Neuronal stem cell (in vitro differentiated cells): Measurements from ENCODE around the gene GBP7.

Experiments
- DNase-seq: peaks from one replicate; pipeline ENCODE4 v3.0.0-alpha.2; 2013; ENCODE audit warnings: low spot score
- H2AFZ ChIP-seq: one replicate; pipeline ENCODE4 v1.6.1; 2013; ENCODE audit warnings: mild to moderate bottlenecking, low read length, inconsistent platforms
- H2AK5ac ChIP-seq: 2 replicates; pipeline ENCODE4 v1.6.1; 2013; ENCODE audit warnings: low read depth, mild to moderate bottlenecking, inconsistent platforms, low read length, moderate library complexity, mixed read lengths
- H2BK120ac ChIP-seq: 2 replicates; pipeline ENCODE4 v1.6.1; 2013; ENCODE audit warnings: low read depth, mild to moderate bottlenecking, inconsistent platforms, low read length, moderate library complexity, mixed read lengths
- H2BK12ac ChIP-seq: one replicate; pipeline ENCODE4 v1.6.1; 2013; ENCODE audit warnings: low read length, inconsistent platforms
- H2BK15ac ChIP-seq: 2 replicates; pipeline ENCODE4 v1.6.1; 2013; ENCODE audit warnings: mild to moderate bottlenecking, low read length, inconsistent platforms, mixed read lengths
- H2BK5ac ChIP-seq: one replicate; pipeline ENCODE4 v1.6.1; 2013; ENCODE audit warnings: inconsistent platforms, mild to moderate bottlenecking, low read length, moderate library complexity
- H3K14ac ChIP-seq: one replicate; pipeline ENCODE4 v1.6.1; 2013; ENCODE audit warnings: low read length, inconsistent platforms
- H3K18ac ChIP-seq: 2 replicates; pipeline ENCODE4 v1.6.1; 2013; ENCODE audit warnings: low read length, inconsistent platforms
- H3K23ac ChIP-seq: 2 replicates; pipeline ENCODE4 v1.6.1; 2013; ENCODE audit warnings: low read depth, mild to moderate bottlenecking, mixed read lengths, low read length, inconsistent platforms; ENCODE audit not compliant: poor library complexity
- H3K27ac ChIP-seq: replicated peaks from 3 replicates; pipeline ENCODE4 v1.5.1; 2013; ENCODE audit warnings: low read length, inconsistent platforms
- H3K27me3 ChIP-seq, 3 experiments: 2 replicates each; pipeline ENCODE4 v1.6.1; 2013; ENCODE audit warnings: low read length in 3 of 3, mild to moderate bottlenecking in 2 of 3, inconsistent platforms in 1 of 3, low read depth in 1 of 3, mixed read lengths in 1 of 3, moderate library complexity in 1 of 3; ENCODE audit not compliant: control insufficient read depth in 3 of 3, insufficient read depth in 3 of 3
- H3K36me3 ChIP-seq, 2 donors: replicated peaks in 1 of 2; 2 replicates each; pipeline ENCODE4 v1.6.1; 2013; ENCODE audit warnings: low read length in 2 of 2; ENCODE audit not compliant: control insufficient read depth in 2 of 2, insufficient read depth in 2 of 2
- H3K4ac ChIP-seq: 2 replicates; pipeline ENCODE4 v1.6.1; 2013; ENCODE audit warnings: inconsistent platforms, mild to moderate bottlenecking, low read length, moderate library complexity
- H3K4me1 ChIP-seq, 2 donors: 1 replicate in 1 of 2; 2 replicates in 1 of 2; pipeline ENCODE4 v1.6.1; 2013; ENCODE audit warnings: low read length in 2 of 2, low read depth in 1 of 2; ENCODE audit not compliant: control insufficient read depth in 2 of 2, insufficient read depth in 1 of 2
- H3K4me2 ChIP-seq: one replicate; pipeline ENCODE4 v1.6.1; 2013; ENCODE audit warnings: mild to moderate bottlenecking, low read length, inconsistent platforms; ENCODE audit not compliant: insufficient read depth, poor library complexity, severe bottlenecking
- H3K4me3 ChIP-seq, 2 donors: 2 replicates each; pipeline ENCODE4 v1.5.1; 2013; ENCODE audit warnings: low read length in 2 of 2, mild to moderate bottlenecking in 2 of 2, inconsistent platforms in 1 of 2, moderate library complexity in 1 of 2
- H3K79me1 ChIP-seq: one replicate; pipeline ENCODE4 v1.6.1; 2013; ENCODE audit warnings: low read depth, mild to moderate bottlenecking, inconsistent platforms, low read length, moderate library complexity
- H3K9ac ChIP-seq: one replicate; pipeline ENCODE4 v1.6.1; 2013; ENCODE audit warnings: mild to moderate bottlenecking, low read depth, low read length, inconsistent platforms; ENCODE audit not compliant: poor library complexity
- H3K9me3 ChIP-seq, 2 donors: replicated peaks in 1 of 2; 2 replicates each; pipeline versions ENCODE3 to v1.6.1; 2013; ENCODE audit warnings: low read length in 2 of 2, mild to moderate bottlenecking in 2 of 2, inconsistent platforms in 1 of 2, low read depth in 1 of 2, mixed read lengths in 1 of 2, moderate library complexity in 1 of 2; ENCODE audit not compliant: control insufficient read depth in 2 of 2, insufficient read depth in 1 of 2
- H4K8ac ChIP-seq: one replicate; pipeline ENCODE4 v1.6.1; 2013; ENCODE audit warnings: low read depth, mild to moderate bottlenecking, inconsistent platforms, low read length, moderate library complexity
- H4K91ac ChIP-seq: one replicate; pipeline ENCODE4 v1.6.1; 2013; ENCODE audit warnings: low read length, low read depth, mild to moderate bottlenecking, inconsistent platforms; ENCODE audit not compliant: poor library complexity
- WGBS, 2 donors: extraction: QIAGEN DNeasy Blood & Tissue Kit; methylation state at CpG; one replicate each; pipeline ENCODE4 v1.1.7; 2013; ENCODE audit warnings: missing lambda C conversion rate in 2 of 2, mixed read lengths in 1 of 2; ENCODE audit not compliant: insufficient read length in 2 of 2, insufficient replicate concordance in 1 of 2; ENCODE audit errors: extremely low coverage in 2 of 2; 5-methylcytosine and 5-hydroxymethylcytosine counted together

Gene GBP7

DNA sequence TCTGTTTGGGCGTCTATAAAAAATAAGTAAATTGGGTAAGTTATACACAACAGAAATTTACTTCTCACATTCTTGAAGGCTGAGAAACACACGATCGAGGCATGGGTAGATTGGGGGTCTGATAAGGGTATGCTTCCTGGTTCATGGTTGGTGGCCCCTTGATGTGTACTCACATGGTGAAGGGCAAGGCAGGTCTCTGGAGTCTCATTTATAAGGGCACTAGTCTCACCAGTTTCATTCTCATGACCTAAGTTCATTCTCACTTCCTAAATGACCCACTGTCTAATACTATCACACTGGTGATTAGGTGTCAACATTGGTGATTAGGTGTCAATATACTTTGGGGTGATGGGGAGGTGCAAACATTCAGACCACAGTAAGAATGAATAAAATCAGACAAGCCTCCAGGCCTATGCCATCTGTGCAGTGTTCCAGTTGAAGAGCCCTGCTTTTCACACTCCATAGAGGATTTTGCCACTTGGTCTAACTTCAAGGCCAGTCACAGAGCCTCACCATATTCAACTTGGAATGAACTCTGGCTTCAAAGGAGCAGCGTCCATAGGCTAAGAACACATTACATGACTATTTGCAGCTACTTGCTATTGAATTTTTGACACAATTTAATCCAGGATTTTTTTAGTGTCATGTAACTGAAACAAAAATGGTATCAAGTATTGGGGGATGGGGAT, 25.4 kb upstream of the GBP7 start:
- no peak overlapping the region for H3K14ac ChIP-seq
- no peak overlapping the region for H3K4ac ChIP-seq
- no peak overlapping the region for H2BK15ac ChIP-seq
- H3K18ac ChIP-seq, result no peak overlapping the region
- no peaks in the 10 kb centered on the region for H3K27me3 ChIP-seq
- no peak overlapping the region for H4K8ac ChIP-seq
- no peaks in the 10 kb centered on the region for H3K36me3 ChIP-seq
- H2AFZ ChIP-seq, result no peak overlapping the region
- no peak overlapping the region for H3K27ac ChIP-seq
- no peak overlapping the region for H4K91ac ChIP-seq
- no peaks in the 10 kb centered on the region for H3K4me1 ChIP-seq
- no peak overlapping the region for H2AK5ac ChIP-seq
- H3K9ac ChIP-seq, result no peak overlapping the region
- H2BK120ac ChIP-seq, result no peak overlapping the region
- no peak overlapping the region for H2BK12ac ChIP-seq
- no CpG with 5 or more reads among the region's 4 CpGs for WGBS, 2 donors
- no peak overlapping the region for H3K4me3 ChIP-seq
- no peaks in the 10 kb centered on the region for H3K79me1 ChIP-seq
- H2BK5ac ChIP-seq, result no peak overlapping the region
- H3K9me3 ChIP-seq, result peaks cover 0 to 5% of the 10 kb centered on the region in 2 donors
- no peak for DNase-seq
- no peak overlapping the region for H3K23ac ChIP-seq
- no peak overlapping the region for H3K4me2 ChIP-seq

DNA sequence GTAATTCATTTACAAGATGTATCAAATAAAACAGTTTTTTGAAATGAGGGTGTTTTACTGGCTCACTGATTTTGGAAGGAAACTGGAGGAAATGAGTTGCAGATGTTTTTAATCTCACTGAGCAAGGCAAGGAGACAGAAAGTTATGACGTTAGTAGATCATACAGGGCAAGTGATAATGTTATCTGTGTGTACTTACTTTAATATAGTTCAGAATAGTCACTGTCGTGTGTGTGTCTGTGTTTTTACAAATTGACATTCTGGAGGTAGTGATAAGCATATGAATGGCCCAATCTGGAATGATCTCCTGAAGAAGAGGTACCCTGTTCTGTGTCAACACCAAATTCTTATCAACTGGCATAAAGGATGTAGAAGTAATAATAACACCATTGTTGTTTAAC, 24.9 kb upstream of the GBP7 start:
- H3K4me3 ChIP-seq, result no peak overlapping the region
- H3K14ac ChIP-seq, result no peak overlapping the region
- H2BK120ac ChIP-seq, result no peak overlapping the region
- no CpG with 5 or more reads among the region's 2 CpGs for WGBS, 2 donors
- no peak overlapping the region for H4K91ac ChIP-seq
- no peak overlapping the region for H3K27ac ChIP-seq
- H3K4ac ChIP-seq, result no peak overlapping the region
- H3K4me1 ChIP-seq, result no peaks in the 10 kb centered on the region
- no peaks in the 10 kb centered on the region for H3K79me1 ChIP-seq
- H3K9ac ChIP-seq, result no peak overlapping the region
- H2BK15ac ChIP-seq, result no peak overlapping the region
- H3K9me3 ChIP-seq, result peaks cover 0 to 5% of the 10 kb centered on the region in 2 donors
- no peak overlapping the region for H2AFZ ChIP-seq
- no peaks in the 10 kb centered on the region for H3K36me3 ChIP-seq
- no peak overlapping the region for H2BK5ac ChIP-seq
- no peak overlapping the region for H4K8ac ChIP-seq
- H3K4me2 ChIP-seq, result no peak overlapping the region
- H3K23ac ChIP-seq, result no peak overlapping the region
- H3K27me3 ChIP-seq, result no peaks in the 10 kb centered on the region
- no peak for DNase-seq
- H2AK5ac ChIP-seq, result no peak overlapping the region
- H3K18ac ChIP-seq, result no peak overlapping the region
- H2BK12ac ChIP-seq, result no peak overlapping the region

DNA sequence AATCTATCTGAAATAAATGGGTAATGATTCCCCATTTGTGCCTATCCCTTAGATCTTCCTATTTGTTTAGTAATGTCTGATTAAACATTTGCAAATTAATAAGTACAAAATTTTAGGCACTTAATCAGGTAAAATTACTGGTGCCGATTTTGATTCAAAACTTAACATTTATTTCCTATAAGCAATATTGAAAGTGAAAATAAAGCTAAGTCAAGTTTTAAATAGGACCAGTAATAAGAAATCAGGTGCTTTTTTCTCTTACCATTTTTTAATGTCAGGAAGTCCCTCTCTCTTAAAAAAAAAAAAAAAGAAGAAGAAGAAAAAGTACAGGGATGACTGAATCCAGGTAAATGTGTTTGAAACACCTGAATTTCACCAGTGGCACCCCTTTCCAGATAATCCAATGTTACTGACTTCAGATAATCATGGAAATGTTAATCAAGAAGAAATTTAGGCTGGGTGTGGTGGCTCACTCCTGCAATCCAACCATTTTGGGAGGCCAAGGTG, 23.8 kb upstream of the GBP7 start:
- no peak overlapping the region for H2BK5ac ChIP-seq
- no peak overlapping the region for H3K14ac ChIP-seq
- no peak overlapping the region for H3K9ac ChIP-seq
- H3K4me3 ChIP-seq, result no peak overlapping the region
- H2AK5ac ChIP-seq, result no peak overlapping the region
- no peaks in the 10 kb centered on the region for H3K36me3 ChIP-seq
- no peaks in the 10 kb centered on the region for H3K4me1 ChIP-seq
- H2BK15ac ChIP-seq, result no peak overlapping the region
- no peak overlapping the region for H3K23ac ChIP-seq
- H2BK120ac ChIP-seq, result no peak overlapping the region
- no peak overlapping the region for H3K27ac ChIP-seq
- no peaks in the 10 kb centered on the region for H3K27me3 ChIP-seq
- H2AFZ ChIP-seq, result no peak overlapping the region
- no peak overlapping the region for H4K8ac ChIP-seq
- WGBS, 2 donors, result no CpG with 5 or more reads among the region's 1 CpG
- no peak overlapping the region for H3K18ac ChIP-seq
- H3K4me2 ChIP-seq, result no peak overlapping the region
- H2BK12ac ChIP-seq, result no peak overlapping the region
- H3K9me3 ChIP-seq, result no peaks in the 10 kb centered on the region
- no peak overlapping the region for H3K4ac ChIP-seq
- H3K79me1 ChIP-seq, result no peaks in the 10 kb centered on the region
- DNase-seq, result no peak
- H4K91ac ChIP-seq, result no peak overlapping the region

DNA sequence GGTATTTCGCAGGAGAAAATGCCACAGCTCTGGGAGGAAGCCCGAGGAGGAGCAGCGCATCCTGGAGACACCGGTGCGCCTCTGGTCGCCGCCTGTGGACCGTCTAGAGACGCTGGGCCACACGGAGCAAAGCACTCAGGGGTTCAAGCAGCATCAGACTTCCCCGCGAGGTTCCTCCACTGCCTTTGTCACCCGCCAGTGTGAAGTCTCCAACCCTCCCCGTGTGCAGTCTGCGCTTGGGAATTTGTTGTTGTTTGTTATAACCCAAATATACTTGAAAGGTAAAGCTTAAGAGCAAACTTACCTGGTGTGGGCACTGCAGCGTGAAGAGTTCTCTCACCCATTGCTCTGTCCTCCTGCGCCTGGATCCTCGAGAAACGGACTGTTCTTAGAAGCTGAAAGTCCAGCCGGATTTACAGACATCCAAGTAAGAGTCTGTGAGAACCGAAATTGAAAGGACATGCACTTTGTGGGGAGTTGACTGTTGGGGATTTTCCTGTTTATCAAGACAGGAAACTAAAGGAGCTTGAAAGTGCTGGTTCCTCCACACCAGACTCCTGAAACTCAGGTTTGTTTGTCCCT, 22.8 kb upstream of the GBP7 start, which contains the start of gene GBP4:
GBP4 (minus strand) TSS at position 452 of the 582 bp plus-strand sequence; CDS start at position 344, 108 bp downstream.
- no peaks in the 10 kb centered on the region for H3K9me3 ChIP-seq
- H2BK12ac ChIP-seq, result no peak within 1 kb of the TSS
- H3K79me1 ChIP-seq, result no peaks in the 10 kb centered on the region
- H3K4me3 ChIP-seq, result no peak within 1 kb of the TSS
- H3K14ac ChIP-seq, result no peak within 1 kb of the TSS
- no peak within 1 kb of the TSS for H4K8ac ChIP-seq
- no peak within 1 kb of the TSS for H2AK5ac ChIP-seq
- DNase-seq, result no peak
- H3K27ac ChIP-seq, result no peak within 1 kb of the TSS
- no peaks in the 10 kb centered on the region for H3K27me3 ChIP-seq
- no CpG with 5 or more reads among the region's 21 CpGs for WGBS, 2 donors
- H2AFZ ChIP-seq, result no peak within 1 kb of the TSS
- no peak within 1 kb of the TSS for H3K23ac ChIP-seq
- no peak within 1 kb of the TSS for H4K91ac ChIP-seq
- no peaks in the 10 kb centered on the region for H3K36me3 ChIP-seq
- no peak within 1 kb of the TSS for H2BK120ac ChIP-seq
- no peak within 1 kb of the TSS for H3K18ac ChIP-seq
- no peaks in the 10 kb centered on the region for H3K4me1 ChIP-seq
- H2BK5ac ChIP-seq, result no peak within 1 kb of the TSS
- no peak within 1 kb of the TSS for H3K4me2 ChIP-seq
- H2BK15ac ChIP-seq, result no peak within 1 kb of the TSS
- H3K4ac ChIP-seq, result no peak within 1 kb of the TSS
- no peak within 1 kb of the TSS for H3K9ac ChIP-seq
